Activated naive CD4-positive, alpha-beta T cell treated with anti-CD3 and anti-CD28 coated beads for 36 hours (primary cell): ENCODE results near the gene ICA1. TPM values are rescaled to one million over a fixed set of nuclear protein-coding genes. Genes with fewer than 3 reads are reported as not detected.
"Not testable (repeated sequence)": the region's sequence is repeated elsewhere in the genome, so short reads cannot be mapped to it uniquely, and the experiment has no call there.

Experiments used
- CTCF ChIA-PET: fragments of 350-600 bp; sonication (Branson Sonifier 250); formaldehyde crosslinking; loops from one replicate; lab custom pipeline; 2021; ENCODE audit warnings: antibody characterized with exemption; lab: Charles Lee
- DNase-seq: peaks from one replicate; pipeline ENCODE4 v3.0.0-alpha.2; 2020
- H3K27ac Mint-ChIP-seq: one replicate; pipeline ENCODE4 v1.8.0; 2021; ENCODE audit warnings: mild to moderate bottlenecking, mixed read lengths
- H3K27me3 Mint-ChIP-seq: one replicate; pipeline ENCODE4 v1.8.0; 2021; ENCODE audit warnings: low read depth, mixed read lengths
- H3K36me3 Mint-ChIP-seq: one replicate; pipeline ENCODE4 v1.8.0; 2021; ENCODE audit warnings: low read depth, mixed read lengths
- H3K4me1 Mint-ChIP-seq: one replicate; pipeline ENCODE4 v1.8.0; 2021; ENCODE audit warnings: low read depth, mixed read lengths
- H3K4me3 Mint-ChIP-seq: one replicate; pipeline ENCODE4 v1.8.0; 2021; ENCODE audit warnings: mild to moderate bottlenecking, moderate library complexity, mixed read lengths
- H3K9me3 Mint-ChIP-seq: one replicate; pipeline ENCODE4 v1.8.0; 2021; ENCODE audit warnings: mixed read lengths
- intact Hi-C: fragments of 100-400 bp; cut with micrococcal nuclease; formaldehyde crosslinking; loops from one replicate; pipeline ENCODE4 v1.15.1; 2023
- total RNA-seq, 2 experiments: library from RNA; stranded (reverse); gene quantifications; one replicate each; pipeline ENCODE4 v1.2.3, GENCODE V29; 2021

Gene ICA1
- 1 to 10 TPM in 1 of 2 experiments, under 1 TPM in 1; 0.94 to 1.1 TPM for total RNA-seq

- Mint-ChIP-seq H3K4me3 (peak within 1 kb of the TSS; percentile 71), H3K36me3 (no peaks in the 10 kb centered on the region), H3K4me1 (peaks cover 5% of the 10 kb centered on the region), H3K27me3 (peaks cover 53% of the 10 kb centered on the region), H3K27ac (no peak within 1 kb of the TSS), H3K9me3 (no peaks in the 10 kb centered on the region)
- DNase-seq = peak; percentile 43
- CTCF ChIA-PET = no interaction called here
- intact Hi-C loops = no loop called here
These were observed at the start of gene ICA1 for GRCh38 chr7:8261711-8262695. Gene ICA1 (minus strand): TSS chr7:8262167. CDS start chr7:8235926, 26,241 bp downstream.

DNA sequence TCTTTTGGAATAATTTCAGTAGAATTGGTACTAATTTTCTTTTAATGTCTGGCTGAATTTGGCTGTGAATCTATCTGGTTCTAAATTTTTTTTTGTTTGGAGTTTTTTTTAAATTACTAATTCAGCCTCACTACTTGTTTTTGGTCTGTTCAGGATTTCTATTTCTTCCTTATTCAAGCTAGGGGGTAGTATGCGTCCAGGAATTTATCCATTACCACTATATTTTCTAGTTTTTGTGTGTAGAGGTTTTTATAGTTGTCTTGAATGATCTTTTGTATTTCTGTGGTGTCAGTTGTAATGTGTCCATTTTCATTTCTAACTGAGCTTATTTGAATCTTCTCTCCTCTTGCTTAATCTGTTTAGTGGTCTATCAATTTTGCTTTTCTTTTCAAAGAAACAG, 48.9 kb upstream of the ICA1 start:
- CTCF ChIA-PET = no interaction called here
- peaks cover 7% of the 10 kb centered on the region for H3K9me3 Mint-ChIP-seq
- H3K36me3 Mint-ChIP-seq = no peaks in the 10 kb centered on the region
- H3K4me1 Mint-ChIP-seq = no peaks in the 10 kb centered on the region
- H3K27ac Mint-ChIP-seq = no peak overlapping the region
- intact Hi-C loops = no loop called here
- peaks cover 9% of the 10 kb centered on the region for H3K27me3 Mint-ChIP-seq
- DNase-seq = no peak
- no peak overlapping the region for H3K4me3 Mint-ChIP-seq

DNA sequence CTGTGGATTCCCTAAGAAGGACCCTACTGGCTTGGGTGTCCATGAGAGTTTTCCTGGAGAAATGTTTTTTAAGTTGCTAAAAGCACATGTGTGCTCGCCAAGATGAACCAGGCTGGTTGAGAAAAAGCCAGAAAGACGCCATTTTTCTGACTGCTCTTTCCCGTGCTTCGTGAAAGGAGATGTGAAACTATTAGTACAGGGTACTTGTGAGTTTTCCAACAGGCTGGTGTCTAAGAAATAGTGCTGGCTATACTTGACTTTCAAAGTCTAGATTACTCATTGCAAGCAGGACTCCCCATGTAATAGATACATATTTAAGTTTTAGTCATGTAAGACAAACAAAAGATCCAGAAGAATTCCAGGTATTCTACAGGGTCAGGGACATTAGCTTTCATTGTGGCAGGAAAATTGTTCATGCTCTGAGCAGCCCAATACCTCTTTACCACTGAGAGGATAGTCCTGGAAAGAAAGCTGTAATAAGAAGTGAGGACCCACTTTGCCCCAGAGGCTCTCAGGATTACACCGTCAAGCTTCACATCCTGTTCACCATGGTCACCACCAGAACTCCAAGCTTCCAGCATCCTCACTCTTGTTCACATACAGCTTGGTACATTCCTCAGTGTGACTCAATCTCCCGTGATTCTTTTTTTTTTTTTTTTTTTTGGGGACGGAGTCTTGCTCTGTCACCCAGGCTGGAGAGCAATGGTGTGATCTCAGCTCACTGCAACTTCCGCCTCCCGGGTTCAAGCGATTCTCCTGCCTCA, 43.8 kb upstream of the ICA1 start:
- Mint-ChIP-seq H3K36me3 (no peaks in the 10 kb centered on the region), H3K27ac (no peak overlapping the region), H3K27me3 (no peaks in the 10 kb centered on the region), H3K9me3 (no peaks in the 10 kb centered on the region), H3K4me1 (no peaks in the 10 kb centered on the region), H3K4me3 (no peak overlapping the region)
- CTCF ChIA-PET = interaction anchor here (0.6 to 1.7 kb wide), 2 partner anchors 10 to 108 kb away, joined by 4 to 6 read pairs; no protein-coding TSS in a partner anchor
- intact Hi-C loops = no loop called here
- no peak for DNase-seq

GRCh38 chr7:8305104-8305503, 43.1 kb upstream of the ICA1 start:
- Mint-ChIP-seq H3K27me3 (no peaks in the 10 kb centered on the region), H3K36me3 (no peaks in the 10 kb centered on the region), H3K4me3 (no peak overlapping the region), H3K27ac (no peak overlapping the region), H3K4me1 (no peaks in the 10 kb centered on the region), H3K9me3 (no peaks in the 10 kb centered on the region)
- CTCF ChIA-PET = interaction anchor here (1.7 kb wide), 1 partner anchor 9 kb away, joined by 6 read pairs; no protein-coding TSS in a partner anchor
- no peak for DNase-seq
- intact Hi-C loops = no loop called here

DNA sequence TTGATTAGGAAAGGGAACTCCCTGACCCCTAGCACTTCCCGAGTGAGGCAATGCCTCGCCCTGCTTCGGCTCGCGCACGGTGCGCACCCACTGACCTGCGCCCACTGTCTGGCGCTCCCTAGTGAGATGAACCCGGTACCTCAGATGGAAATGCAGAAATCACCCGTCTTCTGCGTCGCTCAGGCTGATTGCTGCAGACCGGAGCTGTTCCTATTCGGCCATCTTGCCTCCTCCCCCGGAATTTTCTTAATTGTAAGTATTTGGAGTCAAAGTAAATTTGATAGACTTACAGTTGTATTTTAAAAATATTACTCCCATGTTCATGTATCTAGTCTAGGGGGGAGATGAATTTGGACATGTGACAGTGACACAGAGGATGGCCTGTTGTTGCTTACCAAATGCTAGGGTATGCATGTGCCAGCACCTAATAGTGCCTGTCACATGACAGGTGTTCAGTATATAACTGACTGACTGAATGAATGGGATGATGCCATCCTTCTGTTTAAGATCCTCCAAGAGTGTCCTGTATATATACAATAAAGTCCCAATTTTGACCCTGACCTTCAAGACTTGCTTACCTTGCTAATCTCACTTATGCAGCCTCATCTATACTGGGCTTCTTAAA, 42.0 kb upstream of the ICA1 start:
- CTCF ChIA-PET = no interaction called here
- no peak for DNase-seq
- Mint-ChIP-seq H3K27ac (no peak overlapping the region), H3K4me3 (no peak overlapping the region), H3K9me3 (no peaks in the 10 kb centered on the region), H3K36me3 (no peaks in the 10 kb centered on the region), H3K4me1 (no peaks in the 10 kb centered on the region), H3K27me3 (no peaks in the 10 kb centered on the region)
- intact Hi-C loops = no loop called here

DNA sequence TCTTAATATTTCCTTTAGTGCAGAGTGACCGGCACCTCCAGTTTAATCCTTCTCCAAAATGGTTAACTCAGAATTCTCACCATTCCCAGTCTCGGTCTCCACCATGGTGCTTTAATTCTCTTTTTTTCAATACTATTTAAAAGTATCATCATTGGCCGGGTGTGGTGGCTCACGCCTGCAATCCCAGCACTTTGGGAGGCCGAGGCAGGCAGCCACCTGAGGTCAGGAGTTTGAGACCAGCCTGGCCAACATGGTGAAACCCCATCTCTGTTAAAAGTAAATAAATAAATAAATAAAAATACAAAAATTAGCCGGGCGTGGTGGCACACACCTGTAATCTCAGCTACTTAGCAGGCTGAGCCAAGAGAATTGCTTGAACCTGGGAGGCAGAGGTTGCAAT, 35.1 kb upstream of the ICA1 start:
- H3K27ac Mint-ChIP-seq, H3K36me3 Mint-ChIP-seq, DNase-seq, H3K27me3 Mint-ChIP-seq, H3K4me3 Mint-ChIP-seq, H3K4me1 Mint-ChIP-seq, H3K9me3 Mint-ChIP-seq: not testable (repeated sequence)
- CTCF ChIA-PET = interaction anchor here (0.7 to 1.7 kb wide), 9 partner anchors 9 to 1194 kb away, joined by 3 to 6 read pairs (median 4); no protein-coding TSS in a partner anchor
- intact Hi-C loops = loop anchor here (2.0 to 10.0 kb wide), 6 partner anchors 260 to 1332 kb away; no protein-coding TSS in a partner anchor

- H3K27ac Mint-ChIP-seq = no peak overlapping the region
- DNase-seq = no peak
- H3K4me3 Mint-ChIP-seq = no peak overlapping the region
- H3K9me3 Mint-ChIP-seq = no peaks in the 10 kb centered on the region
- no peaks in the 10 kb centered on the region for H3K36me3 Mint-ChIP-seq
- CTCF ChIA-PET = interaction anchor here (0.5 to 1.7 kb wide), 24 partner anchors 9 to 1193 kb away, joined by 3 to 12 read pairs (median 4); no protein-coding TSS in a partner anchor
- peaks cover 3% of the 10 kb centered on the region for H3K4me1 Mint-ChIP-seq
- intact Hi-C loops = loop anchor here (1.0 to 10.0 kb wide), 12 partner anchors 79 to 1332 kb away; partner anchors contain the start of gene GLCCI1
- H3K27me3 Mint-ChIP-seq = peaks cover 3% of the 10 kb centered on the region
These were observed 34.3 kb upstream of the ICA1 start for GRCh38 chr7:8296362-8296659.

DNA sequence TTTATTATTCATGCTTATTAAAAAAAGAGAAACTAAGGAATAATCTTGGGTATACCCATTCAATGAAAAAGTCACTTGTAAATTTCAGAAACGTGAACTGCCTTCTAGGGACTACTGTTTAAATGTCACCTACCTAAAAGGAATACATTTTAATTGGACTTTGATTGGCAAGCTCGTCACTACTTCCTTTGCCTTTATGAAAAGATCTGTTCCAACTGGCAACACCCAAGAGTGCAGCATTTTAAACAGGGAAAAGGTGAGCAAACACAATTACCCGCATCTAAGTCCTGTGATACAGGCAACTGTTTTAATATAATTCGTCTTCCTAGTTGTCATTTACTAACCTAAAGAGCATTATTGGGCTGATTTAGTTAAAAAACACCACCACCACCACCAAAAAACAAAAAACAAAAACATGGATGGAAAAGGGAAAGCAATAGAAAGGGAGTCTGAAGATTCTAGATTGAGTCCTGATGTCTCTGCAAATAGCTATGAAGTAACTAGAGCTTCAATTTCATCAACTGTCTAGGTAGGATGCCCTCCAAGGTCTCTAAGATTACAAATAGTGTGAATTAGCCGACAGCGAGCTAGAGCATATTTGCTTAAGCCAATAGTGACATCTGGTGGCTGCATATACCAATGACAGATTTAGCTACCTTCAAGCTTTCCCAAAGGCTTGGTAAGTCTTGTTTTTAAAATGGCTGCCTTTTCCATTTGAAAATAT, 33.8 kb upstream of the ICA1 start:
- Mint-ChIP-seq H3K9me3 (no peaks in the 10 kb centered on the region), H3K27me3 (peaks cover 3% of the 10 kb centered on the region), H3K4me3 (no peak overlapping the region), H3K4me1 (peaks cover 3% of the 10 kb centered on the region), H3K27ac (no peak overlapping the region), H3K36me3 (no peaks in the 10 kb centered on the region)
- CTCF ChIA-PET = interaction anchor here (0.5 to 1.7 kb wide), 27 partner anchors 8 to 1193 kb away, joined by 3 to 12 read pairs (median 4); no protein-coding TSS in a partner anchor
- intact Hi-C loops = loop anchor here (1.0 to 10.0 kb wide), 12 partner anchors 78 to 1331 kb away; partner anchors contain the start of gene GLCCI1
- peak; percentile 43 for DNase-seq

DNA sequence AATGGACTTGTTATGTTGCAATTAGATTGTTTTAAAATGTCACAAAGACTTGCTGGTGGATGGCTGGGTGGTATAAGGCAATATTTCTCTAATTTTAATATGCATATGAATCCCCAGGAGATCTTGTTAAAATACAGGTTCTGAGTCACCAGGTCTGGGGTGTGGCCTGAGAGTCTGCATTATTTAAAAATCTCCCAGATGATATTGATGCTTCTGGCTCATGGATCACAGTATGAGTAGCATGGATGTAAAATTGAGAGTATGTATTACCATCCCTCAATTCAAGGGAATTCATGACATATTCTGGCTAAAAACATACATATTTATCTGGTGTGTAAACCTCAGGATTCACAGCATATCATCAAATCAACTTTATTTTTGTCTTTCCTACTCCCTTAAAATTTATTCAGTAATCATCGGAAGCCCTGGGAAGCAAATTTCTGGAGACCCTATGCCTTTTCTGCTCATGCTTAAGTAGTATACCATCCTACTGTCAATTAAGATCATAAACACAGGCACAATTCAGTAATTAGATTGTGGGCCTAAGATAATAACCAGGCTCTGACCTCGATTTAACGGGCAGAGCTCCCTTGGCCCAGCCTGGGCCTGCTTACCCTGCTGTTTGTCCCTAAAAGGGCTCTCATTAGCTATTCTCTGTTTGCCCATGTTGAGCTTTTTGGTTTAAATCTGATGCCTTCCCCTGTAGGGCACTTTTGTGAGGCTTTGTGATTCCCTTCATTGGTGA, 29.6 kb upstream of the ICA1 start:
- Mint-ChIP-seq H3K27ac (no peak overlapping the region), H3K27me3 (peaks cover 7% of the 10 kb centered on the region), H3K36me3 (no peaks in the 10 kb centered on the region), H3K4me1 (peaks cover 3% of the 10 kb centered on the region), H3K4me3 (no peak overlapping the region), H3K9me3 (no peaks in the 10 kb centered on the region)
- CTCF ChIA-PET = interaction anchor here (1.4 kb wide), 1 partner anchor 11 kb away, joined by 3 read pairs; no protein-coding TSS in a partner anchor
- no peak for DNase-seq
- intact Hi-C loops = loop anchor here (10.0 kb wide), 1 partner anchor 477 kb away; no protein-coding TSS in a partner anchor

GRCh38 chr7:8290645-8291308, 28.8 kb upstream of the ICA1 start:
- Mint-ChIP-seq H3K36me3 (no peaks in the 10 kb centered on the region), H3K4me1 (peaks cover 1% of the 10 kb centered on the region), H3K9me3 (no peaks in the 10 kb centered on the region), H3K4me3 (no peak overlapping the region), H3K27ac (no peak overlapping the region), H3K27me3 (peaks cover 5% of the 10 kb centered on the region)
- CTCF ChIA-PET = interaction anchor here (1.4 kb wide), 1 partner anchor 11 kb away, joined by 3 read pairs; no protein-coding TSS in a partner anchor
- no peak for DNase-seq
- intact Hi-C loops = loop anchor here (10.0 kb wide), 1 partner anchor 476 kb away; no protein-coding TSS in a partner anchor
